Tibial nerve (tissue), 4 donors: ENCODE data around the gene ERC2.

Experiments used
- EP300 ChIP-seq, 2 donors: sonication (generic); formaldehyde crosslinking; IDR thresholded peaks; one replicate each; pipeline ENCODE4 v1.6.1; 2017; ENCODE audit warnings: antibody characterized with exemption in 2 of 2, mild to moderate bottlenecking in 1 of 2
- TF ChIP-seq, protein P1 (sequence below), 5 experiments: fragments of 200-600 bp in 3 of 5; fragments of 450-650 bp in 2 of 5; sonication (generic) in 3 of 5; IDR thresholded peaks; one replicate each; pipeline ENCODE4 v1.5.1; 2016 to 2019; ENCODE audit warnings: antibody characterized with exemption in 5 of 5, mild to moderate bottlenecking in 3 of 5, moderate library complexity in 2 of 5

GRCh38 chr3:55819005-55819404 lies 649.3 kb downstream of the ERC2 start:
- TF ChIP-seq, protein P1, sequence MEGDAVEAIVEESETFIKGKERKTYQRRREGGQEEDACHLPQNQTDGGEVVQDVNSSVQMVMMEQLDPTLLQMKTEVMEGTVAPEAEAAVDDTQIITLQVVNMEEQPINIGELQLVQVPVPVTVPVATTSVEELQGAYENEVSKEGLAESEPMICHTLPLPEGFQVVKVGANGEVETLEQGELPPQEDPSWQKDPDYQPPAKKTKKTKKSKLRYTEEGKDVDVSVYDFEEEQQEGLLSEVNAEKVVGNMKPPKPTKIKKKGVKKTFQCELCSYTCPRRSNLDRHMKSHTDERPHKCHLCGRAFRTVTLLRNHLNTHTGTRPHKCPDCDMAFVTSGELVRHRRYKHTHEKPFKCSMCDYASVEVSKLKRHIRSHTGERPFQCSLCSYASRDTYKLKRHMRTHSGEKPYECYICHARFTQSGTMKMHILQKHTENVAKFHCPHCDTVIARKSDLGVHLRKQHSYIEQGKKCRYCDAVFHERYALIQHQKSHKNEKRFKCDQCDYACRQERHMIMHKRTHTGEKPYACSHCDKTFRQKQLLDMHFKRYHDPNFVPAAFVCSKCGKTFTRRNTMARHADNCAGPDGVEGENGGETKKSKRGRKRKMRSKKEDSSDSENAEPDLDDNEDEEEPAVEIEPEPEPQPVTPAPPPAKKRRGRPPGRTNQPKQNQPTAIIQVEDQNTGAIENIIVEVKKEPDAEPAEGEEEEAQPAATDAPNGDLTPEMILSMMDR (IDR thresholded peaks at IDR 0.05): no peak
- TF ChIP-seq EP300 (IDR thresholded peaks at IDR 0.05): no peak
